Measurements from ENCODE around the gene PPARGC1A.

GRCh38 chr4:23882976-23883531 lies 6.8 kb downstream of the PPARGC1A start:
- TF ChIP-seq, protein P1, sequence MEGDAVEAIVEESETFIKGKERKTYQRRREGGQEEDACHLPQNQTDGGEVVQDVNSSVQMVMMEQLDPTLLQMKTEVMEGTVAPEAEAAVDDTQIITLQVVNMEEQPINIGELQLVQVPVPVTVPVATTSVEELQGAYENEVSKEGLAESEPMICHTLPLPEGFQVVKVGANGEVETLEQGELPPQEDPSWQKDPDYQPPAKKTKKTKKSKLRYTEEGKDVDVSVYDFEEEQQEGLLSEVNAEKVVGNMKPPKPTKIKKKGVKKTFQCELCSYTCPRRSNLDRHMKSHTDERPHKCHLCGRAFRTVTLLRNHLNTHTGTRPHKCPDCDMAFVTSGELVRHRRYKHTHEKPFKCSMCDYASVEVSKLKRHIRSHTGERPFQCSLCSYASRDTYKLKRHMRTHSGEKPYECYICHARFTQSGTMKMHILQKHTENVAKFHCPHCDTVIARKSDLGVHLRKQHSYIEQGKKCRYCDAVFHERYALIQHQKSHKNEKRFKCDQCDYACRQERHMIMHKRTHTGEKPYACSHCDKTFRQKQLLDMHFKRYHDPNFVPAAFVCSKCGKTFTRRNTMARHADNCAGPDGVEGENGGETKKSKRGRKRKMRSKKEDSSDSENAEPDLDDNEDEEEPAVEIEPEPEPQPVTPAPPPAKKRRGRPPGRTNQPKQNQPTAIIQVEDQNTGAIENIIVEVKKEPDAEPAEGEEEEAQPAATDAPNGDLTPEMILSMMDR (IDR thresholded peaks at IDR 0.05) = no peak
- TF ChIP-seq POLR2A (IDR thresholded peaks at IDR 0.05) = no peak

Data from ovary (tissue), 3 donors.